GDM1 (cell line): ENCODE data around the gene BMP10.
A peak's percentile ranks its signal among the peaks of the same experiment; 100 is the strongest.
"Not testable (repeated sequence)": the region's sequence is repeated elsewhere in the genome, so short reads cannot be mapped to it uniquely, and the experiment has no call there.

Source experiments
- DNase-seq: peaks from one replicate; lab custom pipeline; 2025; lab: John Stamatoyannopoulos, UW

Gene BMP10

GRCh38 chr2:68871159-68871764, at the start of gene BMP10:
Gene BMP10 (minus strand): TSS chr2:68871397. CDS start chr2:68871358, 39 bp downstream.
- no peak for DNase-seq

GRCh38 chr2:68920481-68921170, 49.4 kb upstream of the BMP10 start:
- DNase-seq = no peak

GRCh38 chr2:68918497-68918896, 47.3 kb upstream of the BMP10 start:
- no peak for DNase-seq

GRCh38 chr2:68917034-68917718, 46.0 kb upstream of the BMP10 start:
- no peak for DNase-seq

GRCh38 chr2:68916226-68916625, 45.0 kb upstream of the BMP10 start:
- no peak for DNase-seq

- peak; percentile 11 for DNase-seq
These were observed 44.2 kb upstream of the BMP10 start for GRCh38 chr2:68915393-68915792.

GRCh38 chr2:68913359-68913758, 42.2 kb upstream of the BMP10 start:
- DNase-seq = no peak

GRCh38 chr2:68912732-68913131, 41.5 kb upstream of the BMP10 start:
- DNase-seq = peak; percentile 56

- no peak for DNase-seq
These were observed 40.9 kb upstream of the BMP10 start for GRCh38 chr2:68912111-68912510.

- no peak for DNase-seq
These were observed 40.5 kb upstream of the BMP10 start for GRCh38 chr2:68911709-68912108.

GRCh38 chr2:68911246-68911645, 40.0 kb upstream of the BMP10 start:
- no peak for DNase-seq

- DNase-seq = peak; percentile 67
These were observed 38.8 kb upstream of the BMP10 start for GRCh38 chr2:68909793-68910674.

GRCh38 chr2:68908392-68908970, 37.3 kb upstream of the BMP10 start:
- DNase-seq = peak; percentile 81

GRCh38 chr2:68907920-68908253, 36.7 kb upstream of the BMP10 start:
- no peak for DNase-seq

GRCh38 chr2:68907232-68907919, 36.2 kb upstream of the BMP10 start:
- DNase-seq = no peak

GRCh38 chr2:68906716-68907115, 35.5 kb upstream of the BMP10 start:
- no peak for DNase-seq

- DNase-seq = no peak
These were observed 33.9 kb upstream of the BMP10 start for GRCh38 chr2:68905116-68905515.

- DNase-seq = no peak
These were observed 30.4 kb upstream of the BMP10 start for GRCh38 chr2:68901561-68901960.

GRCh38 chr2:68901199-68901514, 30.0 kb upstream of the BMP10 start:
- DNase-seq = peak; percentile 41

GRCh38 chr2:68900496-68901198, 29.4 kb upstream of the BMP10 start:
- peak; percentile 52 for DNase-seq

- not testable (repeated sequence) for DNase-seq
These were observed 24.8 kb upstream of the BMP10 start for GRCh38 chr2:68895981-68896380.
